ENCODE data around the gene NUDT16L1. TPM values are rescaled to one million over a fixed set of nuclear protein-coding genes. Genes with fewer than 3 reads are reported as not detected.

The NUDT16L1 gene
- total and polyA plus RNA-seq, 9 of the 15 experiments (the other 6 are each of a cell fraction or from before 2014, with no cell fraction given): 1.4 to 37.6 (median 13.7) TPM

GRCh38 chr16:4700380-4700996 is 7.1 kb downstream of the NUDT16L1 start:
- Histone ChIP-seq H3K4me2 (ENCODE audit: insufficient read depth, low read length) (no peak overlapping the region), H3K36me3 (ENCODE audit: control insufficient read depth, insufficient read depth, low read length) (peaks cover 95% of the 10 kb centered on the region; the same call in 2 of the 3 replicates), H3K27me3 (ENCODE audit: control insufficient read depth in 2 of 2, insufficient read depth in 2 of 2, low read length in 2 of 2) (no peaks in the 10 kb centered on the region), H3K4me3 (no peak overlapping the region), H3K79me2 (ENCODE audit: control insufficient read depth, insufficient read depth, low read length) (no peaks in the 10 kb centered on the region), H3K9ac (ENCODE audit: insufficient read depth in 1 of 2, low read depth in 2 of 2, low read length in 2 of 2) (no peak overlapping the region), H2AFZ (ENCODE audit: low read depth, low read length) (no peak overlapping the region), H4K20me1 (replicated peaks; ENCODE audit: control insufficient read depth, insufficient read depth, low read length) (peaks cover 8% of the 10 kb centered on the region; the same call in 1 of the 2 replicates), H3K9me3 (replicated peaks; ENCODE audit: control insufficient read depth, insufficient read depth, low read depth, low read length) (no peaks in the 10 kb centered on the region), H3K27ac (ENCODE audit: extremely low read depth, low read depth, low read length) (no peak overlapping the region), H3K4me1 (replicated peaks in 1 of 2; ENCODE audit: control insufficient read depth in 2 of 2, insufficient read depth in 2 of 2, low read length in 2 of 2) (peaks cover 3 to 33% of the 10 kb centered on the region in 2 experiments; a peak in 3 of 5 replicates), H3K9me1 (ENCODE audit: control insufficient read depth, insufficient read depth, low read length) (peaks cover 3% of the 10 kb centered on the region)
- in situ Hi-C loops (cut with MboI) (no loop called here), intact Hi-C loops (cut with micrococcal nuclease) (no loop called here)
- POLR2A ChIA-PET: interaction anchor here (0.7 to 1.1 kb wide), 3 partner anchors 8 to 221 kb away, joined by 3 read pairs; no protein-coding TSS in a partner anchor
- no peak for DNase-seq (ENCODE audit: extremely low read depth in 1 of 4, low spot score in 3 of 4)
- ATAC-seq: no peak
- BruUV-seq (replicated peaks): no TSS peak
- CTCF ChIA-PET (ENCODE audit: low intra/inter-chr PET ratio): no interaction called here
- 96% methylated on average over 13 of the region's 13 CpGs for WGBS (ENCODE audit: insufficient coverage, low coverage, missing lambda C conversion rate)
- no peak for FAIRE-seq
- no peak for TF ChIP-seq TAF1 (IDR thresholded peaks at IDR 0.05; ENCODE audit: control insufficient read depth, extremely low read depth, insufficient read depth, low read length, severe bottlenecking)
- no peak for TF ChIP-seq ZNF12 (CRISPR knock-in tag; IDR thresholded peaks at IDR 0.05)
- TF ChIP-seq FOXM1 (IDR thresholded peaks at IDR 0.05; ENCODE audit: low read depth): no peak
- TF ChIP-seq FOXM1 (CRISPR knock-in tag; IDR thresholded peaks at IDR 0.05; ENCODE audit: low read depth): no peak
- TF ChIP-seq HNRNPLL (IDR thresholded peaks at IDR 0.05; ENCODE audit: low read depth, low read length, poor library complexity, severe bottlenecking): no peak
- TF ChIP-seq MECOM (CRISPR knock-in tag; IDR thresholded peaks at IDR 0.05): no peak
- no peak for TF ChIP-seq FOXJ2 (tag; IDR thresholded peaks at IDR 0.05)
- no peak for TF ChIP-seq MBD2 (IDR thresholded peaks at IDR 0.05; ENCODE audit: borderline replicate concordance, low read depth)
- no peak for TF ChIP-seq SIX5 (IDR thresholded peaks at IDR 0.05; ENCODE audit: borderline replicate concordance in 1 of 2, insufficient read depth in 1 of 2, low read depth in 1 of 2, low read length in 2 of 2)
- TF ChIP-seq ZNF398 (CRISPR knock-in tag; IDR thresholded peaks at IDR 0.05): no peak
- TF ChIP-seq MYC (IDR thresholded peaks at IDR 0.05; ENCODE audit: low read depth, low read length): no peak
- no peak for TF ChIP-seq MYC (CRISPR knock-in tag; IDR thresholded peaks at IDR 0.05; ENCODE audit: borderline replicate concordance, low read depth)
- no peak for TF ChIP-seq HEY1 (CRISPR knock-in tag; IDR thresholded peaks at IDR 0.05; ENCODE audit: borderline replicate concordance)
- no peak for TF ChIP-seq U2AF2 (optimal IDR thresholded peaks at IDR 0.05; ENCODE audit: low read depth, low read length)
- TF ChIP-seq, protein P1, sequence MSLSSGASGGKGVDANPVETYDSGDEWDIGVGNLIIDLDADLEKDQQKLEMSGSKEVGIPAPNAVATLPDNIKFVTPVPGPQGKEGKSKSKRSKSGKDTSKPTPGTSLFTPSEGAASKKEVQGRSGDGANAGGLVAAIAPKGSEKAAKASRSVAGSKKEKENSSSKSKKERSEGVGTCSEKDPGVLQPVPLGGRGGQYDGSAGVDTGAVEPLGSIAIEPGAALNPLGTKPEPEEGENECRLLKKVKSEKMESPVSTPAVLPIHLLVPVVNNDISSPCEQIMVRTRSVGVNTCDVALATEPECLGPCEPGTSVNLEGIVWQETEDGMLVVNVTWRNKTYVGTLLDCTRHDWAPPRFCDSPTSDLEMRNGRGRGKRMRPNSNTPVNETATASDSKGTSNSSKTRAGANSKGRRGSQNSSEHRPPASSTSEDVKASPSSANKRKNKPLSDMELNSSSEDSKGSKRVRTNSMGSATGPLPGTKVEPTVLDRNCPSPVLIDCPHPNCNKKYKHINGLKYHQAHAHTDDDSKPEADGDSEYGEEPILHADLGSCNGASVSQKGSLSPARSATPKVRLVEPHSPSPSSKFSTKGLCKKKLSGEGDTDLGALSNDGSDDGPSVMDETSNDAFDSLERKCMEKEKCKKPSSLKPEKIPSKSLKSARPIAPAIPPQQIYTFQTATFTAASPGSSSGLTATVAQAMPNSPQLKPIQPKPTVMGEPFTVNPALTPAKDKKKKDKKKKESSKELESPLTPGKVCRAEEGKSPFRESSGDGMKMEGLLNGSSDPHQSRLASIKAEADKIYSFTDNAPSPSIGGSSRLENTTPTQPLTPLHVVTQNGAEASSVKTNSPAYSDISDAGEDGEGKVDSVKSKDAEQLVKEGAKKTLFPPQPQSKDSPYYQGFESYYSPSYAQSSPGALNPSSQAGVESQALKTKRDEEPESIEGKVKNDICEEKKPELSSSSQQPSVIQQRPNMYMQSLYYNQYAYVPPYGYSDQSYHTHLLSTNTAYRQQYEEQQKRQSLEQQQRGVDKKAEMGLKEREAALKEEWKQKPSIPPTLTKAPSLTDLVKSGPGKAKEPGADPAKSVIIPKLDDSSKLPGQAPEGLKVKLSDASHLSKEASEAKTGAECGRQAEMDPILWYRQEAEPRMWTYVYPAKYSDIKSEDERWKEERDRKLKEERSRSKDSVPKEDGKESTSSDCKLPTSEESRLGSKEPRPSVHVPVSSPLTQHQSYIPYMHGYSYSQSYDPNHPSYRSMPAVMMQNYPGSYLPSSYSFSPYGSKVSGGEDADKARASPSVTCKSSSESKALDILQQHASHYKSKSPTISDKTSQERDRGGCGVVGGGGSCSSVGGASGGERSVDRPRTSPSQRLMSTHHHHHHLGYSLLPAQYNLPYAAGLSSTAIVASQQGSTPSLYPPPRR (CRISPR knock-in tag; IDR thresholded peaks at IDR 0.05; ENCODE audit: borderline replicate concordance): no peak
- TF ChIP-seq ZNF717 (CRISPR knock-in tag; IDR thresholded peaks at IDR 0.05): no peak
